Endometrial microvascular endothelial cells (primary cell): ENCODE results near the gene RNF186. TPM values are rescaled to one million over a fixed set of nuclear protein-coding genes. Genes with fewer than 3 reads are reported as not detected.

Source experiments
- in situ Hi-C: cut with HindIII; loops from 2 replicates; pipeline ENCODE4 v1.10.0; 2017; ENCODE audit warnings: low sequenced_read_pairs, low pct_unique_long_range_greater_than_20kb; ENCODE audit errors: inconsistent ontology term
- total RNA-seq: library from RNA; depleted of rRNA; stranded (reverse); fragments of >200 nt; gene quantifications from one replicate; pipeline ENCODE4 v1.2.3, GENCODE V29; 2015; ENCODE audit errors: inconsistent ontology term

The RNF186 gene
- total RNA-seq, 1 donor from 2014 or later: not detected

GRCh38 chr1:19771350-19771749, 43.7 kb downstream of the RNF186 start:
- in situ Hi-C loops: no loop called here

- in situ Hi-C loops: no loop called here
Observed at GRCh38 chr1:19770436-19771190, 44.5 kb downstream of the RNF186 start.

GRCh38 chr1:19769211-19769932, 45.7 kb downstream of the RNF186 start:
- in situ Hi-C loops: no loop called here

GRCh38 chr1:19768353-19769210, 46.5 kb downstream of the RNF186 start:
- in situ Hi-C loops: no loop called here

- in situ Hi-C loops: no loop called here
Observed at GRCh38 chr1:19765623-19766022, 49.5 kb downstream of the RNF186 start.

- in situ Hi-C loops: no loop called here
Observed at GRCh38 chr1:19764848-19765247, 50.2 kb downstream of the RNF186 start.

Other genes with a start within 250 kb of the RNF186 start
- gene NBL1, start 171.0 kb downstream of the RNF186 start, total RNA-seq: 50.8 TPM
- gene HTR6, start 150.4 kb downstream of the RNF186 start, total RNA-seq: not detected
- 18.0 TPM for gene TMCO4, start 15.4 kb downstream of the RNF186 start, total RNA-seq
- gene OTUD3, start 67.1 kb upstream of the RNF186 start, total RNA-seq: 4.4 TPM
- gene PLA2G2E, start 108.3 kb upstream of the RNF186 start, total RNA-seq: not detected
- not detected for gene PLA2G2A, start 164.3 kb upstream of the RNF186 start, total RNA-seq